DOHH2 (cell line): ENCODE data around the gene NOS3.

Experiments used
- EZH2phosphoT487 ChIP-seq: fragments of 200-600 bp; sonication (generic); IDR thresholded peaks from 2 replicates; pipeline ENCODE4 v1.6.1; 2017; ENCODE audit warnings: borderline replicate concordance, mild to moderate bottlenecking, antibody characterized with exemption, low read length, moderate library complexity, mixed read lengths
- TF ChIP-seq, protein P1 (sequence below): fragments of 200-600 bp; sonication (generic); IDR thresholded peaks from one replicate; pipeline ENCODE4 v1.5.1; 2014; ENCODE audit warnings: antibody characterized with exemption, mild to moderate bottlenecking, low read depth, low read length; ENCODE audit not compliant: poor library complexity, severe bottlenecking

DNA sequence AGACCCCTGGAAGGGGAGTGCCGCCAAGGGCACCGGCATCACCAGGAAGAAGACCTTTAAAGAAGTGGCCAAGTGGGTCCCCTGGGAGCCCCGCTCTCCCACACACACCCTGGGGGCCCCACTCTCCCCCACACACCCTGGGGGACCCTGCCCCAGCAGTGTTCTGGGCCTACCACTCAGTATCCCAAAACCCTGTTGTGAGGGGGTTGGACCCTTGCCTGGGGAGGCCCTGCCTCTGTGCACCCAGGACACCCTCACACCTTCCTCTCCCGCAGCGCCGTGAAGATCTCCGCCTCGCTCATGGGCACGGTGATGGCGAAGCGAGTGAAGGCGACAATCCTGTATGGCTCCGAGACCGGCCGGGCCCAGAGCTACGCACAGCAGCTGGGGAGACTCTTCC lies 10.7 kb downstream of the NOS3 start:
- TF ChIP-seq, protein P1, sequence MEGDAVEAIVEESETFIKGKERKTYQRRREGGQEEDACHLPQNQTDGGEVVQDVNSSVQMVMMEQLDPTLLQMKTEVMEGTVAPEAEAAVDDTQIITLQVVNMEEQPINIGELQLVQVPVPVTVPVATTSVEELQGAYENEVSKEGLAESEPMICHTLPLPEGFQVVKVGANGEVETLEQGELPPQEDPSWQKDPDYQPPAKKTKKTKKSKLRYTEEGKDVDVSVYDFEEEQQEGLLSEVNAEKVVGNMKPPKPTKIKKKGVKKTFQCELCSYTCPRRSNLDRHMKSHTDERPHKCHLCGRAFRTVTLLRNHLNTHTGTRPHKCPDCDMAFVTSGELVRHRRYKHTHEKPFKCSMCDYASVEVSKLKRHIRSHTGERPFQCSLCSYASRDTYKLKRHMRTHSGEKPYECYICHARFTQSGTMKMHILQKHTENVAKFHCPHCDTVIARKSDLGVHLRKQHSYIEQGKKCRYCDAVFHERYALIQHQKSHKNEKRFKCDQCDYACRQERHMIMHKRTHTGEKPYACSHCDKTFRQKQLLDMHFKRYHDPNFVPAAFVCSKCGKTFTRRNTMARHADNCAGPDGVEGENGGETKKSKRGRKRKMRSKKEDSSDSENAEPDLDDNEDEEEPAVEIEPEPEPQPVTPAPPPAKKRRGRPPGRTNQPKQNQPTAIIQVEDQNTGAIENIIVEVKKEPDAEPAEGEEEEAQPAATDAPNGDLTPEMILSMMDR, result no peak
- no peak for TF ChIP-seq EZH2phosphoT487
